ENCODE results near the gene ANKRD33. TPM values are rescaled to one million over a fixed set of nuclear protein-coding genes. Genes with fewer than 3 reads are reported as not detected.

ANKRD33 gene
- total RNA-seq, 1 experiment from 2014 or later, result 0.21 TPM

- H3K27ac ChIP-seq (ENCODE audit: low read length), result no peak overlapping the region
- no peak for TF ChIP-seq SIN3A (IDR thresholded peaks at IDR 0.05; ENCODE audit: borderline replicate concordance, insufficient read depth, low read depth, low read length)
- TF ChIP-seq POLR2AphosphoS5 (IDR thresholded peaks at IDR 0.05; ENCODE audit: low read depth, low read length), result no peak
- no peak for TF ChIP-seq TCF7L2 (IDR thresholded peaks at IDR 0.05; ENCODE audit: low read depth, low read length)
- no peak for TF ChIP-seq CTCF (IDR thresholded peaks at IDR 0.05)
- TF ChIP-seq REST (IDR thresholded peaks at IDR 0.05; ENCODE audit: insufficient read depth in 1 of 2, low read depth in 2 of 2, low read length in 1 of 2), result no peak
Observed at GRCh38 chr12:51860986-51861385, 26.9 kb upstream of the ANKRD33 start.

GRCh38 chr12:51862947-51863346, 25.0 kb upstream of the ANKRD33 start:
- TF ChIP-seq POLR2AphosphoS5 (IDR thresholded peaks at IDR 0.05; ENCODE audit: low read depth, low read length) (no peak), REST (IDR thresholded peaks at IDR 0.05; ENCODE audit: insufficient read depth in 1 of 2, low read depth in 2 of 2, low read length in 1 of 2) (no peak), TCF7L2 (IDR thresholded peaks at IDR 0.05; ENCODE audit: low read depth, low read length) (no peak), SIN3A (IDR thresholded peaks at IDR 0.05; ENCODE audit: borderline replicate concordance, insufficient read depth, low read depth, low read length) (no peak), CTCF (IDR thresholded peaks at IDR 0.05) (no peak)
- Histone ChIP-seq H3K27ac (ENCODE audit: low read length) (no peak overlapping the region), H3K4me3 (ENCODE audit: low read depth in 2 of 2, low read length in 2 of 2) (no peak overlapping the region), H3K4me1 (ENCODE audit: control insufficient read depth, insufficient read depth, low read length) (no peaks in the 10 kb centered on the region), H3K9me3 (ENCODE audit: control insufficient read depth, insufficient read depth, low read depth, low read length) (no peaks in the 10 kb centered on the region), H3K27me3 (ENCODE audit: control insufficient read depth, insufficient read depth, low read length) (no peaks in the 10 kb centered on the region), H3K36me3 (ENCODE audit: control insufficient read depth, insufficient read depth, low read length) (no peaks in the 10 kb centered on the region)
- no TSS peak for BruUV-seq (replicated peaks)
- ChIA-PET POLR2A (interaction anchor here (0.7 kb wide), 1 partner anchor 169 kb away, joined by 5 read pairs; no protein-coding TSS in a partner anchor), CTCF (no interaction called here)
- no peak for ATAC-seq
- no peak for DNase-seq (ENCODE audit: low read depth, low spot score)
- in situ Hi-C loops (cut with HindIII; ENCODE audit: low pct_unique_long_range_greater_than_20kb, low sequenced_read_pairs), result no loop called here
- intact Hi-C loops (cut with micrococcal nuclease; ENCODE audit: unreplicated experiment), result no loop called here

More at GRCh38 chr12:51860986-51861385, 26.9 kb upstream of the ANKRD33 start:
- DNase-seq (ENCODE audit: low read depth, low spot score) (no peak), ATAC-seq (no peak)
- no peaks in the 10 kb centered on the region for H3K36me3 ChIP-seq (ENCODE audit: control insufficient read depth, insufficient read depth, low read length)
- H3K4me1 ChIP-seq (ENCODE audit: control insufficient read depth, insufficient read depth, low read length), result peaks cover 3% of the 10 kb centered on the region; the same call in 1 of the 2 replicates
- H3K9me3 ChIP-seq (ENCODE audit: control insufficient read depth, insufficient read depth, low read depth, low read length), result no peaks in the 10 kb centered on the region
- POLR2A ChIA-PET, result no interaction called here
- CTCF ChIA-PET, result no interaction called here
- BruUV-seq (replicated peaks), result no TSS peak
- intact Hi-C loops (cut with micrococcal nuclease; ENCODE audit: unreplicated experiment), result no loop called here
- no peaks in the 10 kb centered on the region for H3K27me3 ChIP-seq (ENCODE audit: control insufficient read depth, insufficient read depth, low read length)
- H3K4me3 ChIP-seq (ENCODE audit: low read depth in 2 of 2, low read length in 2 of 2), result no peak overlapping the region
- in situ Hi-C loops (cut with HindIII; ENCODE audit: low pct_unique_long_range_greater_than_20kb, low sequenced_read_pairs), result no loop called here

All from Panc1 (cell line).